C4-2B (cell line): ENCODE results near the gene EHD1.

Experiments used
- ZFX ChIP-seq: fragments of 450-650 bp; IDR thresholded peaks from 2 replicates; pipeline ENCODE4 v1.6.1; 2017
- TF ChIP-seq, protein P1 (sequence below): fragments of 450-650 bp; conservative IDR thresholded peaks from 2 replicates; pipeline ENCODE4 v1.5.1; 2017; ENCODE audit warnings: mild to moderate bottlenecking

DNA sequence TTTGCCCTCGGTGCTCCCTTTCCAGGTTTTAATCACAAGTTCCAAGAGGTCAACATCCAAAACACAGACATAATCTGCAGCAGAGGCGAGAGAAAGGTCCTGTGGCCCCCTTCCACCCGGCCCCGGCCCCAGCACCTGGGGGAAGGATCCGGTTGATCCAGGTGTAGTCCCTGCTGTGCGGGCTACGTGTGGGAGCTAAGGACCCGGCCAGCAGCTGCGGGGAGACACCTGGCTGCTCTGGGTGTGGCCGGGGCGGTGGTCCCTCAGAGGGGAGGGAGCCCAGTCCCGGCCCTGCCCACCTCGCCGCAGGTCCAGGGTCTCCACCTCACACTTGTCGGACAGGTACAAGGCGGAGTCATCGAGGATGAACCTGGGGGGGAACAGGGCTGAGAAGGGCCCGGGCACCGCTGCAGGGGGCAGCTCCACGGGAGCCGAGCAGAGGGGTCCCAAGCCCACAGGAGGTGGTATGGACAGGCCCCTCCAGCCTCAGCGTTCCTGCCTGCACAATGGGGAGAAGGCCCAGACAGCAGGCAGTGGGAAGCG, 24.9 kb upstream of the EHD1 start:
- TF ChIP-seq, protein P1, sequence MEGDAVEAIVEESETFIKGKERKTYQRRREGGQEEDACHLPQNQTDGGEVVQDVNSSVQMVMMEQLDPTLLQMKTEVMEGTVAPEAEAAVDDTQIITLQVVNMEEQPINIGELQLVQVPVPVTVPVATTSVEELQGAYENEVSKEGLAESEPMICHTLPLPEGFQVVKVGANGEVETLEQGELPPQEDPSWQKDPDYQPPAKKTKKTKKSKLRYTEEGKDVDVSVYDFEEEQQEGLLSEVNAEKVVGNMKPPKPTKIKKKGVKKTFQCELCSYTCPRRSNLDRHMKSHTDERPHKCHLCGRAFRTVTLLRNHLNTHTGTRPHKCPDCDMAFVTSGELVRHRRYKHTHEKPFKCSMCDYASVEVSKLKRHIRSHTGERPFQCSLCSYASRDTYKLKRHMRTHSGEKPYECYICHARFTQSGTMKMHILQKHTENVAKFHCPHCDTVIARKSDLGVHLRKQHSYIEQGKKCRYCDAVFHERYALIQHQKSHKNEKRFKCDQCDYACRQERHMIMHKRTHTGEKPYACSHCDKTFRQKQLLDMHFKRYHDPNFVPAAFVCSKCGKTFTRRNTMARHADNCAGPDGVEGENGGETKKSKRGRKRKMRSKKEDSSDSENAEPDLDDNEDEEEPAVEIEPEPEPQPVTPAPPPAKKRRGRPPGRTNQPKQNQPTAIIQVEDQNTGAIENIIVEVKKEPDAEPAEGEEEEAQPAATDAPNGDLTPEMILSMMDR, result no peak
- TF ChIP-seq ZFX, result no peak
